HepG2 (cell line): ENCODE data around the gene CPNE1. TPM values are rescaled to one million over a fixed set of nuclear protein-coding genes. Genes with fewer than 3 reads are reported as not detected.

ENCODE experiments used
- ETS1 ChIP-seq: sonication (generic); formaldehyde crosslinking; IDR thresholded peaks from 2 replicates; pipeline ENCODE4 v1.4.0; 2020; ENCODE audit warnings: missing genetic modification reagents
- FOSL1 ChIP-seq: sonication (generic); formaldehyde crosslinking; IDR thresholded peaks from 2 replicates; pipeline ENCODE4 v1.9.0; 2021; ENCODE audit warnings: missing genetic modification reagents, borderline replicate concordance
- HNRNPH1 ChIP-seq: fragments of 200-400 bp; formaldehyde crosslinking; optimal IDR thresholded peaks from 2 replicates; pipeline ENCODE3; 2017; ENCODE audit warnings: mild to moderate bottlenecking, low read depth, low read length
- HOXD1 ChIP-seq: sonication (generic); formaldehyde crosslinking; IDR thresholded peaks from 2 replicates; pipeline ENCODE4 v1.5.0; 2020; ENCODE audit warnings: missing genetic modification reagents
- KLF15 ChIP-seq: sonication (generic); formaldehyde crosslinking; IDR thresholded peaks from 2 replicates; pipeline ENCODE4 v1.8.1; 2023; ENCODE audit warnings: borderline replicate concordance, mild to moderate bottlenecking, inconsistent platforms, missing genetic modification reagents, mixed read lengths
- KLF16 ChIP-seq, 2 experiments: sonication (generic) in 1 of 2; formaldehyde crosslinking in 1 of 2; IDR thresholded peaks; 2 replicates each; pipeline versions ENCODE4 v1.6.1 to v1.8.0; 2016 to 2023; ENCODE audit warnings: missing genetic modification reagents in 2 of 2, missing compliant biosample characterization in 1 of 2
- MBD4 ChIP-seq: IDR thresholded peaks from 2 replicates; pipeline ENCODE4 v1.6.1; 2012; ENCODE audit warnings: low read length, inconsistent platforms, borderline replicate concordance
- MTA1 ChIP-seq: sonication (generic); formaldehyde crosslinking; IDR thresholded peaks from 2 replicates; pipeline ENCODE4 v1.4.0; 2020; ENCODE audit warnings: missing genetic modification reagents, mild to moderate bottlenecking, borderline replicate concordance
- MTF2 ChIP-seq: sonication (generic); formaldehyde crosslinking; IDR thresholded peaks from 2 replicates; pipeline ENCODE4 v1.5.0; 2020; ENCODE audit warnings: missing genetic modification reagents, borderline replicate concordance
- REXO4 ChIP-seq: sonication (generic); formaldehyde crosslinking; IDR thresholded peaks from 2 replicates; pipeline ENCODE4 v1.8.0; 2022; ENCODE audit warnings: missing genetic modification reagents, mild to moderate bottlenecking, borderline replicate concordance
- SUZ12 ChIP-seq: fragments of 150-350 bp; IDR thresholded peaks from 2 replicates; pipeline ENCODE4 v1.6.1; 2014; ENCODE audit warnings: low read depth, low read length
- SYNCRIP ChIP-seq: fragments of 200-400 bp; formaldehyde crosslinking; IDR thresholded peaks from 2 replicates; pipeline ENCODE4 v1.6.1; 2018; ENCODE audit warnings: mild to moderate bottlenecking, low read depth, low read length; ENCODE audit not compliant: insufficient read depth
- TAF15 ChIP-seq: fragments of 200-400 bp; formaldehyde crosslinking; IDR thresholded peaks from one replicate; pipeline ENCODE4 v1.6.1; 2018; ENCODE audit warnings: mild to moderate bottlenecking, low read depth, low read length; ENCODE audit not compliant: poor library complexity, severe bottlenecking
- ZBTB7B ChIP-seq: sonication (generic); formaldehyde crosslinking; IDR thresholded peaks from 2 replicates; pipeline ENCODE4 v1.4.0; 2020; ENCODE audit warnings: missing genetic modification reagents
- ZBTB8A ChIP-seq: sonication (generic); formaldehyde crosslinking; IDR thresholded peaks from 2 replicates; pipeline ENCODE4 v1.4.0; 2020; ENCODE audit warnings: mild to moderate bottlenecking, low read depth, missing genetic modification reagents, borderline replicate concordance
- ZC3H13 ChIP-seq: sonication (generic); formaldehyde crosslinking; IDR thresholded peaks from 2 replicates; pipeline ENCODE4 v1.8.1; 2023; ENCODE audit warnings: mild to moderate bottlenecking, missing genetic modification reagents, moderate library complexity
- ZKSCAN8 ChIP-seq: IDR thresholded peaks from 2 replicates; pipeline ENCODE4 v1.6.1; 2016; ENCODE audit warnings: borderline replicate concordance, missing genetic modification reagents, missing compliant biosample characterization
- ZNF337 ChIP-seq: sonication (generic); formaldehyde crosslinking; IDR thresholded peaks from 2 replicates; pipeline ENCODE4 v1.5.1; 2020; ENCODE audit warnings: missing genetic modification reagents, low read depth, mild to moderate bottlenecking, borderline replicate concordance
- ZNF33A ChIP-seq: sonication (generic); formaldehyde crosslinking; IDR thresholded peaks from 2 replicates; pipeline ENCODE4 v1.5.1; 2020; ENCODE audit warnings: missing genetic modification reagents, mild to moderate bottlenecking, moderate library complexity, borderline replicate concordance
- ZNF503 ChIP-seq: sonication (generic); formaldehyde crosslinking; IDR thresholded peaks from 2 replicates; pipeline ENCODE4 v1.4.0; 2020; ENCODE audit warnings: missing genetic modification reagents
- ZNF616 ChIP-seq: sonication (generic); formaldehyde crosslinking; IDR thresholded peaks from 2 replicates; pipeline ENCODE4 v1.5.0; 2020; ENCODE audit warnings: low read depth, mild to moderate bottlenecking, missing genetic modification reagents
- ZSCAN31 ChIP-seq: sonication (generic); formaldehyde crosslinking; IDR thresholded peaks from 2 replicates; pipeline ENCODE4 v1.5.0; 2020; ENCODE audit warnings: low read depth, mild to moderate bottlenecking, missing genetic modification reagents
- polyA plus RNA-seq, 8 experiments: library from polyadenylated mRNA; depleted of rRNA in 3 of 8; stranded (reverse) in 7 of 8; unstranded in 1 of 8; fragments of >200 nt; fragmentation: Illumina TruSeq in 4 of 8; extraction: Trizol in 4 of 8; gene quantifications; 2 replicates each; pipeline versions ENCODE4 v1.2.1 to v1.2.3, GENCODE V29; 2011 to 2016; ENCODE audit warnings: low read depth in 4 of 8, missing spikeins in 1 of 8, mixed read lengths in 1 of 8; ENCODE audit not compliant: insufficient read depth in 1 of 8
- total RNA-seq, 5 experiments: library from RNA; depleted of rRNA; stranded (reverse); fragments of >200 nt; fragmentation: Illumina TruSeq; extraction: Trizol; gene quantifications; 2 replicates each; pipeline ENCODE4 v1.2.3, GENCODE V29; 2016; ENCODE audit warnings: low read depth in 1 of 5
- TF ChIP-seq, protein P1 (sequence below): IDR thresholded peaks from 2 replicates; pipeline ENCODE4 v1.6.1; 2016; ENCODE audit warnings: low read depth, control low read depth
- TF ChIP-seq, protein P2 (sequence below): sonication (generic); formaldehyde crosslinking; IDR thresholded peaks from 2 replicates; pipeline ENCODE4 v1.8.0; 2023; ENCODE audit warnings: mild to moderate bottlenecking, missing genetic modification reagents

CPNE1 gene
- total and polyA plus RNA-seq, 2 of the 13 experiments (the other 11 are each of a cell fraction or from before 2014, with no cell fraction given) = 408 to 431 TPM

GRCh38 chr20:35699127-35699956 is 34.6 kb upstream of the CPNE1 start, which contains the start of the genes NFS1 and ROMO1 (continued):
- TF ChIP-seq TAF15 (peak; percentile 72), ZKSCAN8 (CRISPR knock-in tag) (peak; percentile 88), SUZ12 (no peak), ZNF616 (peak; percentile 88), ZNF33A (no peak), MBD4 (no peak), ZSCAN31 (peak; percentile 99), HOXD1 (CRISPR knock-in tag) (peak; percentile 96), ZBTB7B (CRISPR knock-in tag) (peak; percentile 99), MTF2 (CRISPR knock-in tag) (peak; percentile 94; the same call in 1 of the 2 replicates), MTA1 (CRISPR knock-in tag) (peak; percentile 86; the same call in 1 of the 2 replicates), ZNF503 (CRISPR knock-in tag) (peak; percentile 88), REXO4 (0 out of 2 replicates have a peak, but pooled peaks have one; percentile 78), ZNF337 (CRISPR knock-in tag) (peak; percentile 98), KLF16 (CRISPR knock-in tag; IDR thresholded peaks at IDR 0.05) (peak; percentile 57 to 98; a peak in 2 of 4 replicates), FOSL1 (CRISPR knock-in tag) (no peak; the same call in 1 of the 2 replicates), ZBTB8A (CRISPR knock-in tag) (no peak; the same call in none of the 2 replicates), SYNCRIP (no peak), ETS1 (CRISPR knock-in tag) (peak; percentile 96; the same call in 1 of the 2 replicates), HNRNPH1 (no peak), ZC3H13 (CRISPR knock-in tag) (peak; percentile 99), KLF15 (peak; percentile 93)
- TF ChIP-seq, protein P1, sequence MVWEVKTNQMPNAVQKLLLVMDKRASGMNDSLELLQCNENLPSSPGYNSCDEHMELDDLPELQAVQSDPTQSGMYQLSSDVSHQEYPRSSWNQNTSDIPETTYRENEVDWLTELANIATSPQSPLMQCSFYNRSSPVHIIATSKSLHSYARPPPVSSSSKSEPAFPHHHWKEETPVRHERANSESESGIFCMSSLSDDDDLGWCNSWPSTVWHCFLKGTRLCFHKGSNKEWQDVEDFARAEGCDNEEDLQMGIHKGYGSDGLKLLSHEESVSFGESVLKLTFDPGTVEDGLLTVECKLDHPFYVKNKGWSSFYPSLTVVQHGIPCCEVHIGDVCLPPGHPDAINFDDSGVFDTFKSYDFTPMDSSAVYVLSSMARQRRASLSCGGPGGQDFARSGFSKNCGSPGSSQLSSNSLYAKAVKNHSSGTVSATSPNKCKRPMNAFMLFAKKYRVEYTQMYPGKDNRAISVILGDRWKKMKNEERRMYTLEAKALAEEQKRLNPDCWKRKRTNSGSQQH = peak; percentile 93
- TF ChIP-seq, protein P2, sequence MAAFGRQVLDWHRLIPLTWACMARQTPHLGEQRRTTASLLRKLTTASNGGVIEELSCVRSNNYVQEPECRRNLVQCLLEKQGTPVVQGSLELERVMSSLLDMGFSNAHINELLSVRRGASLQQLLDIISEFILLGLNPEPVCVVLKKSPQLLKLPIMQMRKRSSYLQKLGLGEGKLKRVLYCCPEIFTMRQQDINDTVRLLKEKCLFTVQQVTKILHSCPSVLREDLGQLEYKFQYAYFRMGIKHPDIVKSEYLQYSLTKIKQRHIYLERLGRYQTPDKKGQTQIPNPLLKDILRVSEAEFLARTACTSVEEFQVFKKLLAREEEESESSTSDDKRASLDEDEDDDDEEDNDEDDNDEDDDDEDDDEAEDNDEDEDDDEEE (CRISPR knock-in tag) = peak; percentile 65; the same call in 1 of the 2 replicates
